SKM-1 (cell line): ENCODE results near the gene IFNA10.
"Not testable (repeated sequence)": the region's sequence is repeated elsewhere in the genome, so short reads cannot be mapped to it uniquely, and the experiment has no call there.

ENCODE experiments used
- DNase-seq: peaks from one replicate; lab custom pipeline; 2025; ENCODE audit not compliant: unreplicated experiment; lab: John Stamatoyannopoulos, UW

Gene IFNA10

DNA sequence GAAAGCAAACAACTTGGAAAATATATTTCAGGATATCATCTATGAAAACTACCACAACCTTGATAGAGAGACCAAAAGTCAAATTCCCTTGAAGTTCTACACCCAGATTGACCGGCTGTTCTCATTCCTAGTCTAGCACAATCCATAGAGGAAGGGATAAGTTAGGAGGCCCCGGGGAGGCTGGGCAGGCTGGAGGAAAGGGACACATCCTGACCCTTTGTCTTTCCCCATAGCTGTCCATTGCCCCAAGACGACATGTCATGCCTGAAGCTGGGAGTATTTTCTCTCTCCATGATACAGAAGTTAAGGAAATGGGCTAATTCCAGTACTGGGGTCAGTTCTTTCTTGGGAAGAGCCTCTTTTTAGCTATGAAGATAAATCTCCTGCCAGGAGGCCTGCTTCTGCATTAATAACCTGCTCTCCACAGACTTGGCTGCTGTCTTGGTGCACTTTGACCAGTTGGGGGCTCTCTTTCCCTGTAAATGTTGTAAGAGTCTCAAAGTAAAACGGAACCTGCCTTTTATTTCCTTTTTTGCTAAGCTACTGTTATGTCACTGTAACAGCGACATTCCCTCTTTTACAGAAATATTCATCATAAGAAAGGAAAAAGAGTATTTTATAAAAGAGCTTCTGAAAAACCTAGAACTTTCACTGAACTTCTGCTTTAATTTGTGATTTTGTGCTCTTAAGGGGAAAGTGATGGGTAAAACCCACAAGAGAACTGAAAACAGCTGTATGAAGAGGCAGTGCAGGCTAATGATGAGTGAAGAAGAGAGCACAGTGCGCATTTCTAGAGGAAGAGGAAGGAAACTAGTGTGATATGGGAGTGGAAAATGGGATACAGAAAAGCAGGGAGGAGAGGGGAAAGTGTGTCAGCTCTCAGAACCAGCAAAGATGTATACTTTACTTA lies 11.8 kb downstream of the IFNA10 start:
- peak; percentile 31 for DNase-seq

GRCh38 chr9:21187487-21187886 lies 19.5 kb downstream of the IFNA10 start, which contains the start of gene IFNA4:
Gene IFNA4, minus strand, starts transcription at chr9:21187587. Its CDS starts 56 bp downstream, at chr9:21187531.
- not testable (repeated sequence) for DNase-seq

DNA sequence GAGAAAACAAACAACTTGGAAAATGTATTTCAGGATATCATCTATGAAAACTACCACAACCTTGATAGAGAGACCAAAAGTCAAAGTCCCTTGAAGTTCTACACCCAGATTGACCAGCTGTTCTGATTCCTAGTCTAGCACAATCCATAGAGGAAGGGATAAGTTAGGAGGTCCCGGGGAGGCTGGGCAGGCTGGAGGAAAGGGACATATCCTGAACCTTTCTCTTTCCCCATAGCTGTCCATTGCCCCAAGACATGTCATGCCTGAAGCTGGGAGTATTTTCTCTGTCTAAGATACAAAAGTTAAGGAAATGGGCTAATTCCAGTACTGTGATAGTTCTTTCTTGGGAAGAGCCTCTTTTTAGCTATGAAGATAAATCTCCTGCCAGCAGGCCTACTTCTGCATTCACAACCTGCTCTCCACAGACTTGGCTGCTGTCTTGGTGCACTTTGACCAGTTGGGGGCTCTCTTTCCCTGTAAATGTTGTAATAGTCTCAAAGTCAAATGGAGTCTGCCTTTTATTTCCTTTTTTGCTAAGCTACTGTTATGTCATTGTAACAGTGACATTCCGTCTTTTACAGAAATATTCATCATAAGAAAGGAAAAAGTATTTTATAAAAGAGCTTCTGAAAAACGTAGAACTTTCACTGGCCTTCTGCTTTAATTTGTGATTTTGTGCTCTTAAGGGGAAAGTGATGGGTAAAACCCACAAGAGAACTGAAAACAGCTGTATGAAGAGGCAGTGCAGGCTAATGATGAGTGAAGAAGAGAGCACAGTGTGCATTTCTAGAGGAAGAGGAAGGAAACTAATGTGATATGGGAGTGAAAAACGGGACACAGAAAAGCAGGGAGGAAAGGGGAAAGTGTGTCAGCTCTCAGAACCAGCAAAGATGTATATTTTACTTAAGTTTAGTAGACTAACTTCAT lies 23.9 kb downstream of the IFNA10 start:
- peak; percentile 35 for DNase-seq

DNA sequence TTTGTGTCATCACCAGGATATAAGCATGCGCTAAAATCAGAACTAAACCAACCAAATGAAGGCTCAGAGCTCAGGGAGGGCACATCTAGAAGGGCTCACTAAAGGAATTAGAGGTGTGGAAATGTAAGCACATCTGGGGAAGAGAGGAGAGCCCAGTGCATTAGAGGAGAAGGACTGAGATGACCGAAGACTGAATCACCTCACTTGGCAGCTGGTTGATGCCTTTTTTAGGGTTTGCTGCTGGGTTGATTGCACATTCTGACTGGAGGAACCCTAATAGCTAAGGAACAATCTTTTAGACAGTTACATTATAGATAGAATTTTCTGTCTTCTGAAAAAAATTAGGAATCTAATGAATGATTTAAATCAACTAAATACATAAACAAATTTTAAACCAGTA lies 32.3 kb downstream of the IFNA10 start:
- no peak for DNase-seq

DNA sequence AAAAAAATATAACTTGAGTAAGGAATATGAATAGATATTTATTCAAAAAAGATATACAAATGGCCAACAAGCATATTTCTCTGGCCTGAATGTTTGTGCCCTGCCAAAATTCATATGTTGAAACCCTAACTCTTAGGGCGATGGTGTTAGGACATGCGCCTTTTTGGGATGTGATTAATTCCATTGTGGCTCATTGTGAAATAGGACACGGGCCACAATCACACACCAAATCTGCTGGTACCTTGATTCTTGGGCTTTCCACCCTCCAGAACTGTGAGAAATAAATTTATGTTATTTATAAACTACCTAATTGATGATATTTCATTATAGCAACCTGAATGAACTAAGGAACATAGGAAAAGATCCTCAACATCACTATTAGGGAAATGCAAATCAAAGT lies 34.8 kb downstream of the IFNA10 start:
- DNase-seq, result no peak

DNA sequence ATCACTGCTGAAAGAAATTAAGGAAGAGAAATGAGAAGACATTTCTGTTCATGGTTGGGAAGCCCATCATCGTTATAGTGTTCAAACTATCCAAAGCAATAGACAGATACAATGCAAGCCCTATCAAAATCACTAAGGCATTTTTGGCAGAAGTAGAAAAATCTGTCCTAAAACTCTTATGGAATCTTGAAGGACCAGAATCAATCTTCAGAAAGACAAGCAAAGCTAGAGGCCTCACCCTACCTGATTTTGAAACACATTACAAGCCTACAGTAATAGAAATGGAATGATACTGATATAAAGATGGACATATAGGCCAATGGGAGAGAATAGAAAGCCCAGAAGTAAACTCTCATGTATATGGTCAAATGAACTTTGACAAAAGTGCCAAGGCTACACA lies 35.6 kb downstream of the IFNA10 start:
- no peak for DNase-seq

DNA sequence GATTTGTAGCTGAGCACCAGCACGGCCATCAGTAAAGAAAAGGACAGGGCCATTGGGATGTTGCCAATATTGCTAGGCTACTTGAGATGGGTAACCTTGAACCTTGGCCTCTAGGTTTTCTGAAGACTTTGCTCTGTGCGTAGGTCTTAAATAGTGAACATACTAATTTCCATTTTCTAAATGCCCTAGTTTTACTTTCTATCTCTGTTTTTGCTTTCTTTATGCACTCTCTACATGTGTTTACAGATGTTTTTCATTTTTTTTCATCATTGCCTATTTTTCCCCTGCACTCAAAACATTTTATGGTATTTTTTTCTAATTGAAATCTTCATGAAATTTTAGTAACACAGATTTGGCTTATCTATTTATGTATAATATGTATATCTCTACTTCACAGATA lies 40.4 kb downstream of the IFNA10 start, which contains the start of gene IFNA21:
Gene IFNA21, minus strand, starts transcription at position 101 of the 400 bp plus-strand sequence. Its CDS starts 48 bp downstream, at position 53.
- DNase-seq, result not testable (repeated sequence)

- no peak for DNase-seq
Measured at GRCh38 chr9:21165516-21165915, 41.4 kb downstream of the IFNA10 start.

- peak; percentile 52 for DNase-seq
Measured at GRCh38 chr9:21160178-21160577, 46.8 kb downstream of the IFNA10 start.
